Suprapubic skin (tissue), 4 donors: ENCODE measurements around the gene NCKAP5L.

Experiments
- EP300 ChIP-seq: sonication (generic); formaldehyde crosslinking; IDR thresholded peaks from one replicate; pipeline ENCODE4 v1.6.1; 2017; ENCODE audit warnings: antibody characterized with exemption
- POLR2A ChIP-seq, 2 donors: fragments of 450-650 bp; IDR thresholded peaks; one replicate each; pipeline ENCODE4 v1.6.1; 2017; ENCODE audit warnings: antibody characterized with exemption in 2 of 2, mild to moderate bottlenecking in 2 of 2, moderate library complexity in 2 of 2
- POLR2AphosphoS5 ChIP-seq, 3 donors: sonication (generic); formaldehyde crosslinking; IDR thresholded peaks; one replicate each; pipeline ENCODE4 v1.6.1; 2017; ENCODE audit warnings: antibody characterized with exemption in 3 of 3
- TF ChIP-seq, protein P1 (sequence below), 2 donors: fragments of 200-600 bp in 1 of 2; fragments of 450-650 bp in 1 of 2; sonication (generic) in 1 of 2; IDR thresholded peaks; one replicate each; pipeline ENCODE4 v1.5.1; 2016 to 2019; ENCODE audit warnings: antibody characterized with exemption in 2 of 2, mild to moderate bottlenecking in 1 of 2, moderate library complexity in 1 of 2

DNA sequence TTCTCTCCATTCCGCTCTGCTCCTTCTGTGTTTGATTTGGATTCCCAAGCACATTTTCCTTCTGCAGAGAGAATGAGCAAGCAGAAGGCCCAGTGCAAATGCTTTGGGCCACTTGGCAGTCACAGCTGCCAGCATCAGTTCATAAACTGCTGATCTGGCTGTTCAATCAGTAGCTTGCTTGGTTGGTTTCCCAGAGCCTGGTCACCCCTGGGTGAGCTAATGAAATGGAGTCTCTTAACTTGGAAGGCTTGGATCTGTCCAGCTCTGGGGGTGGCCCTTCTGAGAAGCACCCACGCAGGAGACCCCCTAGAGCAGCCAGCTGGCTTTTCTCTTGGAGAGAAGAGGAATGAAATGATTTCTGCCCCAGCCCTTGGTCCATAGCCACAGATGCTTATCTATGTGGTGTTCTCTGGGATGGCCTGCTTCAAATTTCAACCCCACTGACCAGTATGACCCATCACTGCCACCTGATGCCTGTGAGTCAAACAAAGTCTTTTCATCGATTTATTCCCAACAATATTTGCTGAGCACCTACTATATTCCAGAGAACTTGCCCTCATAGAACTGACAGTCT lies 45.2 kb upstream of the NCKAP5L start:
- TF ChIP-seq, protein P1, sequence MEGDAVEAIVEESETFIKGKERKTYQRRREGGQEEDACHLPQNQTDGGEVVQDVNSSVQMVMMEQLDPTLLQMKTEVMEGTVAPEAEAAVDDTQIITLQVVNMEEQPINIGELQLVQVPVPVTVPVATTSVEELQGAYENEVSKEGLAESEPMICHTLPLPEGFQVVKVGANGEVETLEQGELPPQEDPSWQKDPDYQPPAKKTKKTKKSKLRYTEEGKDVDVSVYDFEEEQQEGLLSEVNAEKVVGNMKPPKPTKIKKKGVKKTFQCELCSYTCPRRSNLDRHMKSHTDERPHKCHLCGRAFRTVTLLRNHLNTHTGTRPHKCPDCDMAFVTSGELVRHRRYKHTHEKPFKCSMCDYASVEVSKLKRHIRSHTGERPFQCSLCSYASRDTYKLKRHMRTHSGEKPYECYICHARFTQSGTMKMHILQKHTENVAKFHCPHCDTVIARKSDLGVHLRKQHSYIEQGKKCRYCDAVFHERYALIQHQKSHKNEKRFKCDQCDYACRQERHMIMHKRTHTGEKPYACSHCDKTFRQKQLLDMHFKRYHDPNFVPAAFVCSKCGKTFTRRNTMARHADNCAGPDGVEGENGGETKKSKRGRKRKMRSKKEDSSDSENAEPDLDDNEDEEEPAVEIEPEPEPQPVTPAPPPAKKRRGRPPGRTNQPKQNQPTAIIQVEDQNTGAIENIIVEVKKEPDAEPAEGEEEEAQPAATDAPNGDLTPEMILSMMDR (IDR thresholded peaks at IDR 0.05): no peak
- TF ChIP-seq POLR2AphosphoS5 (IDR thresholded peaks at IDR 0.05) (no peak), POLR2A (IDR thresholded peaks at IDR 0.05) (no peak), EP300 (no peak)
